Measurements from ENCODE around the gene MLANA.

GRCh38 chr9:5917273-5917672 lies 26.6 kb downstream of the MLANA start:
- TF ChIP-seq CTCF (IDR thresholded peaks at IDR 0.05) = no peak
- no peak for TF ChIP-seq POLR2A (IDR thresholded peaks at IDR 0.05)
